ENCODE measurements around the gene COX7B.

Gene COX7B

GRCh38 chrX:77945910-77946545 is 46.8 kb downstream of the COX7B start:
- DNase-seq, result no peak

GRCh38 chrX:77946571-77946970 is 47.3 kb downstream of the COX7B start:
- DNase-seq, result no peak

- DNase-seq, result no peak
Observed at GRCh38 chrX:77949840-77950239, 50.6 kb downstream of the COX7B start.

GRCh38 chrX:77952173-77952572 is 52.9 kb downstream of the COX7B start:
- no peak for DNase-seq

- DNase-seq, result no peak
Observed at GRCh38 chrX:77953302-77953701, 54.0 kb downstream of the COX7B start.

GRCh38 chrX:77953708-77954107 is 54.4 kb downstream of the COX7B start:
- no peak for DNase-seq

Measured in GF-D8 (cell line).